SK-N-SH (cell line): ENCODE data around the gene CYP26C1.

ENCODE experiments used
- CTCF ChIP-seq: fragments of 200-600 bp; sonication (generic); IDR thresholded peaks from 2 replicates; pipeline ENCODE4 v1.6.1; 2017; ENCODE audit warnings: antibody characterized with exemption, mild to moderate bottlenecking, moderate library complexity
- GABPA ChIP-seq: IDR thresholded peaks from 2 replicates; pipeline ENCODE4 v1.4.0; 2012; ENCODE audit warnings: low read depth, mild to moderate bottlenecking
- IRF3 ChIP-seq: fragments of 150-350 bp; IDR thresholded peaks from 2 replicates; pipeline ENCODE4 v1.6.1; 2016; ENCODE audit warnings: mild to moderate bottlenecking, low read depth, low read length
- MAX ChIP-seq: IDR thresholded peaks from 2 replicates; pipeline ENCODE4 v1.4.0; 2012; ENCODE audit warnings: low read depth
- PBX3 ChIP-seq: IDR thresholded peaks from 2 replicates; pipeline ENCODE4; 2012
- POLR2AphosphoS5 ChIP-seq: IDR thresholded peaks from 2 replicates; pipeline ENCODE4 v1.6.1; 2012; ENCODE audit warnings: low read depth, low read length
- RCOR1 ChIP-seq: fragments of 150-350 bp; IDR thresholded peaks from 2 replicates; pipeline ENCODE4 v1.6.1; 2017; ENCODE audit warnings: antibody characterized with exemption, low read length
- REST ChIP-seq: IDR thresholded peaks from 2 replicates; pipeline ENCODE4 v1.6.1; 2012; ENCODE audit warnings: mild to moderate bottlenecking, low read depth, low read length, moderate library complexity
- RFX5 ChIP-seq: IDR thresholded peaks from 2 replicates; pipeline ENCODE4 v1.6.1; 2012; ENCODE audit warnings: mild to moderate bottlenecking, improper control_type of control experiment, low read length
- SMC3 ChIP-seq: IDR thresholded peaks from 2 replicates; pipeline ENCODE4 v1.6.1; 2012; ENCODE audit warnings: low read depth, low read length, improper control_type of control experiment
- USF2 ChIP-seq: fragments of 150-350 bp; IDR thresholded peaks from 2 replicates; pipeline ENCODE4 v1.6.1; 2017; ENCODE audit warnings: antibody characterized with exemption, low read length, low read depth, borderline replicate concordance
- YY1 ChIP-seq: IDR thresholded peaks from 2 replicates; pipeline ENCODE4 v1.4.0; 2012; ENCODE audit warnings: low read depth, mild to moderate bottlenecking

- TF ChIP-seq PBX3 (no peak), POLR2AphosphoS5 (no peak), USF2 (no peak), MAX (no peak), CTCF (no peak), RCOR1 (no peak), IRF3 (no peak), RFX5 (no peak), REST (no peak), SMC3 (no peak), GABPA (no peak), YY1 (no peak)
Observed at GRCh38 chr10:93072225-93072712, 11.7 kb downstream of the CYP26C1 start.
